ENCODE data around the gene CARHSP1. TPM values are rescaled to one million over a fixed set of nuclear protein-coding genes. Genes with fewer than 3 reads are reported as not detected.
"Not testable (repeated sequence)": the region's sequence is repeated elsewhere in the genome, so short reads cannot be mapped to it uniquely, and the experiment has no call there.

Gene CARHSP1
- total RNA-seq, 1 donor from 2014 or later, result 161 TPM

DNA sequence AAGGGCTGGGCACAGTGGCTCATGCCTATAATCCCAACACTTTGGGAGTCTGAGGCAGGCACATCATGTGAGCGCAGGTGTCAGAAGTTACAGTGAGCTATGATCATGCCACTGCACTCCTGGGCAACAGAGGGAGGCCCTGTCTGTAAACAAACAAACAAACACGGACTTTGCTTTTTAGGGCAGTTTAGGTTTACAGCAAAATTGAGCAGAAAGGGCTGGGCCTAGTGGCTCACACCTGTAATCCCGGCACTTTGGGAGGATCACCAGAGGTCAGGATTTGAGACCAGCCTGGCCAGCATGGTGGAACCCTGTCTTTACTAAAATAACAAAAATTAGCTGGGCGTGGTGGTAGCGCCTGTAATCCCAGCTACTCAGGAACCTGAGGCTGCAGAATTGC is 3.3 kb upstream of the CARHSP1 start:
- ATAC-seq, result no peak

DNA sequence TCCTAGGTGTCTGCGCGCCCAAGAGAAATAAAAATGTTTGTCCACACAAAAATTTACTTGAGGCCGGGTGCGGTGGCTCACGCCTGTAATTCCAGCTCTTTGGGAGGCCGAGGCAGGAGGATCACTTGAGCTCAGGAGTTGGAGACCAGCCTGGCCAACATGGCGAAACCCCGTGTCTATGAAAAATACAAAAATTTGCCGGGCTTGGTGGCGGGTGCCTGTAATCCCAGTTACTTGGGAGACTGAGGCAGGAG is 1.1 kb upstream of the CARHSP1 start:
- ATAC-seq, result not testable (repeated sequence)

DNA sequence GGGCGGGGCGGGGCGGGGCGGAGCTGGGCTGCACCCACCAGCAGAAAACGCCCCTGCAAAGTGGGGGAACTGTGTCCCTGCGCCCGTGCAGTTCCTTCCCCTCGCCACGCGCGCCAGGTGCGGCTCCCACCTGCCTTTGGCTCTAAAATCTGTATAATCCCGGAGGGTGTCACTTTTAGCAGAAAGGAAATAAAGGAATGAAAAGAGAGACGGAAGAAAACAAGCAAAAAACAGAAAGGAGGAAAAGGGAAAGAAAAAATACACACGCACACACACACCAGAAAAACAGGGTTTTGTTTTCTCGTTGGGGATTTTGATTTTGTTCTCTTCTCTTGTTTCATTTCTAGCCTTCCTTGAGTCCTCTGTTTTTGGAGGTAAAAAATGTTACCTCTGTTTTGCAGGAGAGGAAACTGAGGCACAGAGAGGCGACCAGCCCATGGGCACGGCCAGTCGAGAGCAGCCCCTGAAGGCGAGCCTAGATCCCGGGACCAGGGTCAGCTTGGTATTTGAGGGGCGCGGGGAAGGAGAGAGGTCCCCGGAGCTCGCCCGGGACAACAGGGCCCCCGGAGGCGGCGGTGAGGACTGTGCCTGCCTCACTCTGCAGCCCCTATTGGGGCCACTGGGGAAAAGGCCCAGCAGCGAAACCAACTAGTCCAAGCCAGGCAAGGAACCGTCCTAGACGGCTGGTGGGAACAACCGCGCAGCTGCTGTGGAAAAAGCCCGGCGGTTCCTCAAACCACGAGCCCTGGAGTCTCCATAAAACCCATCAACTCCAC is 594 bp upstream of the CARHSP1 start:
- no peak for ATAC-seq

DNA sequence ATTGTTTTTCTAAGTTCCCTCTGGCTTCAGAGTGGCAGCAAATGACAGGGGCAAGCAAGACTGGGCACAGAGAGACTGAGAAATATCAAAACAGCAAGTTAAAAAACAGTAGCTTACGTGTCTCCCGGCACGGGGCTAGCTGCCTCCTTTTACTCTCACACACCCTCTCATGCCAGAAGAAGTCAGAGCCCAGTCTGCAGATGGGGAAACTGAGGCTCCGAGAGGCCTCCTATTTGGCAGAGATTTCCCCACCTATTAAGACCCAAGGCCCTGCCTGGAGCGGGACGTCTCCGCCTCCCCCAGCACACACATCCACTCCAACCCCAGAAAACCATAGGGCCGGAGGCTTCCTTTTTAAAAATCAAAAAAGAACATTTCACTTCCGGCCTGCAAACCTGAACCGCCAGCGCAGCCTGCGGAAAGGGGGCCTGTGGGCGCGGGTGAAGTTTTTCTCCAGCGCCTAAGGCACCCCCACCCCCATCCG is 832 bp downstream of the CARHSP1 start:
- ATAC-seq, result no peak

DNA sequence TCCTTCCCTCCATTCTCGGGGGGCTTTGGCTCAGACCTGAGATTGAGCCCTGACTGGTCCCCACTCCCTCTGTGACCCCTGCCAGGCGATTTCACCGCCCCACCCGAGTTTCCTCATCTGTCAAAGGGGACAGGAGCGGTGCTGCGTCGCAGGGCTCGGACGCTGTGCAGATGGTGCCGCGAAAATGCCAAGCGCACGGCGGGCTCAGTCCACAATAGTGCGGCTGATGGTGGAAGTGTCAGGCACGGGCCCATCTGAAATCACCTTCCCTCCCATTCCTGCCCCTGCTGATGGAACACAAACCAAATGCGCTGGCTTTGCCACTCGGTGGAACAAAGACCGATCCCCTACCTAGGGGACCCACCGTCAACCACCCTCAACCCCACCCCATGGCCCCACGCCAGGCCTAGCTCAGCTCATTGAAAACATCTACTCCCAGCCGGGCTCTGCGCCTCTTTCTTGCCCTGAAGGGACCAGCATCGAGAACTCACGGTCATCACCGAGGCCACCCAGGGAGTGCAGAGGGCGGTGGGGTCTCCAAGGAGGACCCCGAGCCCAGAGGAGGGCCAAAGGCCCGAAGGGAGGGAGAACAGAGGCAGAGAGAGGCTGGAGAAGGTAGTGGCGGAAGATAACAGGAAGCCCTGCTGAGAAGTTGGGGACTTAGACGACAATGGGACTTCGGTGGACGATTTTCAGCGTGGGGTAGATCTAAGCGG is 1.4 kb downstream of the CARHSP1 start:
- ATAC-seq, result no peak

DNA sequence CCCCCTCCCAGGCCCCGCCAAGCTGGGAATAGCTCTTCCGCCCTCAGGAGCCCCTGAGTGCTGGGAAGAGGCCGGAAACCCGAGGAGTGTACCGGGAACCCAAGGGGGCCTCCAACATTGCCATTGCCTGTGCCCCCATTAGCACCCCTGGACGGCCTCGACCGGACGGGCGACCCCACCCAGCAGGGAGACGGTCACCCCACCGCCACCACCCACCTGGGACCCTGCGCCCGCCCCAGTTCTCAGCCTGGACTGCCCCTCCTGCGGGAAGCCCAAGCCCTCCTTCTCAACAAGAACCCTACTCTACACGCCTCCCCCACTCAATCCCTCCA is 2.0 kb downstream of the CARHSP1 start:
- ATAC-seq, result no peak

DNA sequence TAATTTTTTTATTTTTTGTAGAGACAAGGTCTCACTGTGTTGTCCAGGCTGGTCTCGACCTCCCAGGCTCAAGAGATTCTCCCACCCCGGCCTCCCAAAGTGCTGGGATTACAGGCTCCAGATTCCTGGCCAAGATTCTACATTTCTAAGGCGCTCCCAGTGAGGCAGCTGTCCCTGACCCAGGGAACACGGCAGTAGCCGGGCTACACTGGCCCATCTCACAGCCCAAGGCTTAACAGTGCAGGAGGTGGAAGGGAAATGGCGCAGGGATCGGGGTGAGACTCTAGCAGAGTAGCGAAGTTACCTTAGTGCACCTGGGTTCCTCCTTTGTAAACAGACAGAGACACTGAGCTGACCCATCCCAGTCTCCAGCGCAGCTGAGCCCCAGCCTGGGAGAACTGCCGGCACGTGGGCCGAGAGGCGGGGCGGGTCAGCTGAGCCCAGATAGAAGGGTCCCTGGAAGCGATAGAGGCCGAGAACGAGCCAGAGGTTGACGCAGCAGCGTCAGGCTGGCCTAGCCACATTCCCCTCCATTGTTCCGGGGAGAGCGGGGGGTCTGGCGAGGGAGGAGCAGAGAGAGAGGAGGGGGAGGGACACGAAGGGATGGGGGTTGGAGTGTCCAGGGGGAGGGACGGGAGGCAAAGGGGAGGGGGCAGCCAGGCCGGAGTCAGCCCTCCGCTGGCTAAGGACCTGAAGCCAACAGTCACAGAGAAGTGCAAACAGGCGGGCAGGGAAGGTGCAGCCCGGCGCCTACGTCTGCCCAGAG is 2.5 kb downstream of the CARHSP1 start:
- no peak for ATAC-seq

DNA sequence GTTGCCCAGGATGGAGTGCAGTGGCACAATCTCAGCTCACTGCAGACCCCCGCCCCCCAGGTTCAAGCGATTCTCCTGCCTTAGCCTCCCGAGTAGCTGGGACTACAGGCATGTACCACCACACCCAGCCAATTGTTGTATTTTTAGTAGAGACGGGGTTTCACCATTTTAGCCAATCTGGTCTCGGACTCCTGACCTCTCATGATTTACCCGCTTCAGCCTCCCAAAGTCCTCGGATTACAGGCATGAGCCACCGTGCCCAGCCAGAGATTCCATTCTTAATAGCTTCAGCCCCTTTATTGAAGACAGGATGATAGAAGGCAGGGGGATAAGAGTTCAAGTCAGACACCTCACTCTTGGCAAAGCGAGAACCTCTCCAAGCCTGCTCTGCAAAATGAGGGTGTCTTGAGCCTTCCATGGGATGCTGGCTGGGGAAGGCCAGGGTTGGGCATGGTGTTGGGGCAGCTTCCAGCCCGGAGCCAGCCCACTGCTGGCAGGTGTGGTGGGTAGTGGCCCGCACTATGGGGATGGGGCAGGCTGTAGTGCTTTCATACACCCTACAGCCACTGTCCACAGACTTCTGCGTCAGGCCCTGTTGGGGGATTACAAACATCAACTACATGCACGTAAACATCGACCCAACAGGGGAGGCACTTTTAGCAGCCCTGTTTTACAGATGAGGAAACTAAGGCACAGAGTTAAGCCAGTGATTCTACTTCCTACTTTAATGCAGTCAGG is 3.5 kb downstream of the CARHSP1 start:
- no peak for ATAC-seq

DNA sequence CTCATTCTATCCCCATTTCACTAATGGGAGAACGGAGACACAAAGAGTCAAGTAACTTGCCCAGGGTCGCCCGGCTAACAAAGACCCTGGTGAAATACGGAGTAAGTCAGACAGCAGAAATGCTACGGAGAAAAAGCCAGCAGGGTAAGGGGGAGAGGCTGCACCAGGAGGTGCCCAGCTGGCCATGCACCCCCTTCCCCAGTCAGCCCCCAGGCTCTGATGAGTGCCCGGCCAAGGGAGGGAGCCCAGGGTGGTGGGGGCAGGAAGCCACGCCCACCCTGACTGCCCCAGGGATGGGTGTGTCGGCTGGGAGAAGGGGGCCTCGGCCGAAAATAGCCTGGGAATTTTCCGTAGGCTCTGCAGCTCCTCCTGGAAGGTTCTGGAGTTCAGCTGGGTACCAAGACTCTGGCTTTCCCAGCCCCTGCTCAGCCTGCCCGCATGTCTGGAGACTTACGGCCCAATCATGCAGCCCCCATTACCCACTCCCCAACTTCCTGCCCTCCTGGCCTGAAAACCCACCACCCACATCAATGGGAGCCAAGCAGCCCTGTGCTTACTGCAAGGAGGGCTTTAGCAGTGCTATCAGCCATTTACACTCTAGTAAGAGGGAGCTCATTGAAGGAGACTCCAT is 4.2 kb downstream of the CARHSP1 start:
- no peak for ATAC-seq

DNA sequence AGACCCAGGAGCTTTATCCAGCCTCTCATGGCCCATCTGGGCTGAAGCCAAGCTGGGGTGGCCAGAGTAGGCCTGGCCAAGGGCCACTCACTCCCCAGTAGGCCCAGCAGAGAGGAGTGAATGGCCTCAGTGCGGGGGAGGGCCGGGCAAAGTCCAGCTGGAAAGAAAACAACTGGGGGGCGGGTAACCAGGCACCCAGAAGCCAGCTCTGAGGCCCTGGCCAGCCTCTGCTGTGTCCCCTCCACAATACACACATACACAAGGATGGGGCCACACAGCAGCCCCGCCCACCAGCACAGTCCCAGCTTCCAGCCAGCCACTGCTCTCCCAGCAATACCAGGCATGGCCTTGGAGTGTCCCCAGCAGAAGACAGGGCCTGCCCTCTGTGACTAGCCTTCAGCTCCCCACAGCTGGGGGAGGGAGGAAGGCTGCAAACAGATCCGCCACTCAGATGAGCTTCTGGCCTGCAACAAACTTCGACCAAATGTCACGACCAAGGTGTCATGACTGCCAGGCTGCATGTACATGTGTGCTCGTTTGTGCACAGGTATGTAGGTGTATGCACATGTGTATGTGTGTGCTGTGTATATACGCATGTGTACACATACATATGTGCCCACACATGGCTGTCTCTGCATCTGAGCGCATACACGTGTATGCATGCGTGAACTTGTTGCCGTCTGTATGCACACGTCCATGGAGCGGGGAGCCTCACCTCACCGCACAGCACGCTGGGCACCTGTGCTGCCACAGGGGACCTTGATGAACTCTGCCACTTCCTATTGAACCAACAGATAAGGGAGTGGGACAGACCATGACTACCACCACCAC is 5.0 kb downstream of the CARHSP1 start:
- ATAC-seq, result peak; percentile 42

DNA sequence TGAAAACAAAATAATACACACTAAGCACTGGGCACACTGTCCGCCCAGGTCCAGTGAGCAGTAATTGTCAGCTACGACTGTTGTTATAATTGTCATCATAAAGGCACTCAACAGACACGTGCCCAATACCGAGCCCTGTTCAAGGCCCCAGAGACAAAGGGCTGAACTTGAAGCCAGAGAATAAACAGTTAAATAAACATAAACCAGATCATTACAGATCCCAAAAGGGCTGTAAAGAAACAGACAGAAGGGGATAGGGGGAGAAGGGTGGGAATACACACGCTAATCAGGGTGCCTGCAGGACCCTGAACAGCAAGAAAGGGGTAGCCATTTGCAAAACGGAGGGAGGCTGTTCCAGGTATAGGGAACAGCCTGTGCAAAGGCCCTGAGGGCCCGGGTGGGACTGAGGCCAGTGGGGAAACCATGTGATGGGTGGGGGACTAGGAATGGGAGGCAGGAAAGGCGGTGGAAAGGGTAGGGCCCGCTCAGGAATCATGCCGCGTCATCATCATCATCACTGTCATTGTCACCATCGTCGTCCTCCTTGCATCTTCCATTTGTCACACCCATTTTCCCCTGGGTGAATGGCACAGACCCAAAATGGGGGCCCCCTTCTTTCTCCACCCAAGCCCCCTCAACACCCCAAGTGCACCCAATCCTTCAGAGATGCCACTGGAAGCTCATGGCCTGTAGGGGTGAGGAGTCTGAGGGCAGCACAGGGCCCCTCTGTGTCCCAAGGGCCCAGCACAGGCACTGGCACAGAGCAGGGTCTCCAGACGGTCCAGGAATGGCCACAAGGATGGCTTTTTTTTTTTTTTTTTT is 6.3 kb downstream of the CARHSP1 start:
- ATAC-seq, result no peak

DNA sequence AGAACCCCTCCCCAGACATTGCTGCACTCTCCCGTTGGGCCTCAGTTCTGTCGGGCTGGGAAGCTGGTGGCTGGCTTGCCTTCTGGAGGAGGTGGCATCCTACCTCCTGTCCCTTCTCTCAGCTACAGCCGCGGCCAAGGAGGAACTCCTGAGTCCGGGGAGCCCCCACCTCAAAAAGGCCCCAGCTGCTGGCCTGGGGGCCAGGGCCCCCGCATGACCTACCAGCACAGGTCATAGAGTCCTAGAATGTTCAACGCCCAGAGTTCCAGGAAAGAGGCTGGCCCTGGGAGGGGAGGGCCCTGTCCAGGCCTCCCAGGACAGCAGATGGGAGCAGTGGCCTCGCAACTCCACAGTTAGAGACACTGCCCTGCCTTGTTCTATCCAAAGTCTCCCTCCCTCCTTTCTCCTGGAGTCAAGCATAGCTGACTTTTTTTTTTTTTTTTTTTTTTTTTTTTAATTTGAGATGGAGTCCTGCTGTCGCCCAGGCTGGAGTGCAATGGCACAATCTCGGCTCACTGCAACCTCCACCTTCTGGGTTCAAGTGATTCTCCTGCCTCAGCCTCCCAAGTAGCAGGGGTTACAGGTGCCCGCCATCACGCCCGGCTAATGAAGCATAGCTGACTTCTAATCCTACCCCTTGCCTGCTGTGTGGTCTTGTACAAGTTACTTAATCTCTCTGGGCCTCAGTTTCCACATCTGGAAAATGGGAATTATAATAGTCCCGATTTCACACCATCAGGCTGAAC is 7.1 kb downstream of the CARHSP1 start:
- no peak for ATAC-seq

DNA sequence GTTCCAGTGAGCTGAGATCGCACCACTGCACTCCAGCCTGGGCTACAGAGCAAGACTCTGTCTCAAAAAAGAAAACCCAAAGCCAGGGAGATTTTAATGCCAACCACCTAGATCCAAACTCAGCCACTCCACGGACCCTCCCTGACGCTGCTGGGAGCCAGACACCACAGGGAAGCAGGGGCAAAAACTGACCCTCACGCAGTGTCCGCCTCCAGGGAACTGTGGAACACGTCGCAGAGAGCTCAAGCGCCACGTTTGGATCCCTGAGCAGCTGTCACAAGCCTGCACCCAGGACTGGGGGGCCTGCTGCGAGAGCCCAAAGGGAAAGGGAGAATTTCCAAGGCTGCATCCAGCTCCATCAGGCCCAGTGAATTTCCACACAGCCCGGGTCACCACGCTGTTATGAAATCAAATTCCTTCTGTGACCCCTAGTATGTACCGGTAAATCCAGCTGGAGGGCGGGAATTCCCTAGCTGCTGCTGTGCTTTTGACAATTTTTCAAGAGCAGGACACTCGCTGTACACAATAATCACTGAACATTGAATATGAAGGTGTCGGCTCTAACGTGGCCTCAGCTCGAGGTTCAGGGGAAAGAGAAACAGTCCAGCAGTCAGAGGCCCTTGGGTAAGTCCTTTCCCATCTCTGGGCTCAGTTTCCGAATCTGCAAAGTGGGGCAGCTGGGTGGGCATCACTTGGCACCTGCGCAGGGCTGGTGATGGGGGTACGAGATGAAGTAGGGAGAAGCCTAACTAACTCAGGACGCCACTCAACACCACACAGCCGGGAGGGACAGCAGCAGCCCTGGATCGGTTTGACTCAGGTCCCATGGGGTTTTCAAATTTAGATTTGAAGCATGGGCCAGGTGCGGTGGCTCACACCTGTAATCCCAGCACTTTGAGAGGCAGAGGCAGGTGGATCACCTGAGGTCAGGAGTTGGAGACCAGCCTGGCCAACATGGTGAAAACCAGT is 8.6 kb downstream of the CARHSP1 start:
- no peak for ATAC-seq

DNA sequence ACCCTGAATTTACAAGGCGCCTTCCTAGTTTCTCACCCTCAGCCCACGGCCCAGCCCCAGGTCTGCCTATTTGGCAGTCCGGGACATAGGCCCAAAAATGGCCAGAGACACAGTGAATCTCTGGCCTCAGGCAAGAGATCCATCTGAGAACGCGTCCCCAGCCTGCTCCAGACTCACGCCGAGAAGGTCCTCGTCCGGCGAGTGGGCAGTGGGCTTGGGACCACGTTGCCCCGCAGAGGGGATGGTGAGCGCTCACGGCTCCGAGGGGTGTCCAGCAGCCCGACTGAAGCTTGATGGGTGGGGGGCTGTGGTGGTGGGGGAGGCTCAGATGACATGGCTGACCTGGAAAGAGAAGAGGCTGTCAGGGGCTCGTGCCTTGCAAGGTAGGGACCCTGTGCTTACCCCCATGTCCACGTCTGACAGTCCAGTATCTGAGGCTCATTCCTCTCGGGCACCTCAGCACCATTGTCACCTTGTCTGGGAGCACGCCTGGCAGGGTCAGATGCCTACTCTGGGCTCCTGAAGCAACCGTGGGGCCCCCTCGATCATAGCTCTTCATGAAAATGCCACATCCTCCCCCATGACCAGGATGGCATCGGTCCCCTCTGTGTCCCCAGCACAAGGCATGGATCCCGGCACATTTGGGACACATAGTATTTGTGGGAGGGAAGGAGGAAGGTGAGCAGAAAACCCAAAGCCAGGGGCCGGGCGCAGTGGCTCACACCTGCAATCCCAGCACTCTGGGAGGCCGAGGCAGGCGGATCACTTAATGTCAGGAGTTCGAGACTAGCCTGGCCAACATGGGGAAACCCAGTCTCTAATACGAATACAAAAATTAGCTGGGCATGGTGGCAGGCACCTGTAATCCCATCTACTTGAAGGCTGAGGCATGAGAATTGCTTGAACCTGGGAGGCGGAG is 9.6 kb downstream of the CARHSP1 start:
- ATAC-seq, result no peak

DNA sequence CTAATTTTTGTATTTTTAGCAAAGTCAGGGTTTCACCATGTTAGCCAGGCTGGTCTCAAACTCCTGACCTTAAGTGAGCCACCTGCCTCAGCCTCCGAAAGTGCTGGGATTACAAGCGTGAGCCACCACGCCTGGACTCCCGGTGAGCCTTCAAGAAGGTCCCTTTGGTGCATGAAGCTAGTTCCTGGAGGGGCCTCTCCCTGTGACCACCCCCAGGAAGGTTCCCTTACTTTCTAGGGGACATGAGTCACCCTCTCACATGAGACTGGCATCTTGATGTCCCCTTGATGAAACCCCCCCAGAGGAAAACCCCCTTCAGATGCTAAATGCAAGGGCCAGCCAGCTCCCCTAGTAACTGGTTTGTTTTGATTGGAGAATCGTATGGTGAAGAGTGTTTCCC is 12.8 kb downstream of the CARHSP1 start:
- no peak for ATAC-seq

DNA sequence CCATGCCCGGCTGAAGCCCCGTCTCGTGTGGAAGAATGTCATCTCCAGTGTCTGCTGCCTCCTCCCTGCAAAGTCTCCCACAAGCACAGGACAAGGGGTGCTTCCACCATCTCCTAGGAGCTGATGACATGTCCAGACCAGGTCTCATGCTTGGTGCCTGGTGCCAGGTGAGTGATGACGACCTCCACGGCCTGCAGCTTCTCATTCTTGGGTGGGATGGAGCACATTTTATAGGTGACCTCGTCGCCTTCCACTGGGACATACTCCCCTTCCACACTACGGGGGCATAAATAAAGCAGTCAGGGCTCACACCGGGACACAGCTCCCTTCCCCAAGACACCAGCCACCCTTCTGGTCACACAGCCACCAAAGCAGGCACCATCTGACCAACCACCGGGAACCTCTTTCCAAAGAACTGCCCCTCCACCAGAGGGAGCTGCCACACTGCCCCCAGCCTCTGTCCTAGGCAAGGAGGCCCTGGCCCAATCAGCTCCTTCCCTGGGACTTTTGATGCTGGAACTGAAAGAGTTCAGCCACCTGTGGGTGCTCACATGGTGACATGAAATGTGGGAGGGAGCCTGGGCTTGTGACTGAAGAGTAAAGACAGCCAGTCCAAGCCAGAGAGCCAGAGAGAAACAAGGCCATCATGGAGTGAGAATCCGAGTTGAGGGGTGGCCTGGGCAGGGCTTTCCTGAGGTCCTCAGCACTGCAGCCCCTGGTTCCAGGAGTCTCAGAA is 13.6 kb downstream of the CARHSP1 start:
- no peak for ATAC-seq

All from esophagus mucosa (tissue), 1 donor.